ENCODE results near the gene CCNB1.
"Not testable (repeated sequence)": the region's sequence is repeated elsewhere in the genome, so short reads cannot be mapped to it uniquely, and the experiment has no call there.

Gene CCNB1

GRCh38 chr5:69158039-69158438, 8.9 kb upstream of the CCNB1 start:
- H3K4me3 ChIP-seq (ENCODE audit: low read depth, low read length), result no peak overlapping the region
- TF ChIP-seq CTCF (IDR thresholded peaks at IDR 0.05; ENCODE audit: low read depth, low read length), result no peak

- TF ChIP-seq CTCF (IDR thresholded peaks at IDR 0.05; ENCODE audit: low read depth, low read length), result no peak
- H3K4me3 ChIP-seq (ENCODE audit: low read depth, low read length), result no peak overlapping the region
Measured at GRCh38 chr5:69160651-69161050, 6.3 kb upstream of the CCNB1 start.

- TF ChIP-seq CTCF (IDR thresholded peaks at IDR 0.05; ENCODE audit: low read depth, low read length), result no peak
Measured at GRCh38 chr5:69167493-69167855, 524 bp downstream of the CCNB1 start.

GRCh38 chr5:69167929-69168328, 979 bp downstream of the CCNB1 start:
- no peak for TF ChIP-seq CTCF (IDR thresholded peaks at IDR 0.05; ENCODE audit: low read depth, low read length)
- peak overlapping the region; percentile 90 for H3K4me3 ChIP-seq (ENCODE audit: low read depth, low read length)

More at GRCh38 chr5:69167493-69167855, 524 bp downstream of the CCNB1 start:
- H3K4me3 ChIP-seq (ENCODE audit: low read depth, low read length), result peak overlapping the region; percentile 90

GRCh38 chr5:69170495-69170894, 3.5 kb downstream of the CCNB1 start:
- no peak for TF ChIP-seq CTCF (IDR thresholded peaks at IDR 0.05; ENCODE audit: low read depth, low read length)
- H3K4me3 ChIP-seq (ENCODE audit: low read depth, low read length), result no peak overlapping the region

- H3K4me3 ChIP-seq (ENCODE audit: low read depth, low read length), result no peak overlapping the region
- no peak for TF ChIP-seq CTCF (IDR thresholded peaks at IDR 0.05; ENCODE audit: low read depth, low read length)
Measured at GRCh38 chr5:69170969-69171368, 4.0 kb downstream of the CCNB1 start.

GRCh38 chr5:69181659-69182293, 14.8 kb downstream of the CCNB1 start:
- not testable (repeated sequence) for H3K4me3 ChIP-seq (ENCODE audit: low read depth, low read length)

GRCh38 chr5:69184621-69185020, 17.7 kb downstream of the CCNB1 start:
- no peak for TF ChIP-seq CTCF (IDR thresholded peaks at IDR 0.05; ENCODE audit: low read depth, low read length)
- H3K4me3 ChIP-seq (ENCODE audit: low read depth, low read length), result no peak overlapping the region

Measured in WI38 (cell line).